OCI-LY7 (cell line): ENCODE data around the gene OR10G7.

ENCODE experiments used
- CTCF ChIP-seq: fragments of 200-600 bp; sonication (generic); conservative IDR thresholded peaks from 2 replicates; pipeline ENCODE4 v1.5.1; 2014; ENCODE audit warnings: mild to moderate bottlenecking, antibody characterized with exemption, low read length, moderate library complexity, mixed read lengths
- EZH2phosphoT487 ChIP-seq: fragments of 200-600 bp; sonication (generic); IDR thresholded peaks from 2 replicates; pipeline ENCODE4 v1.6.1; 2018; ENCODE audit warnings: low read depth, borderline replicate concordance, mild to moderate bottlenecking, mixed run types, antibody characterized with exemption, low read length, moderate library complexity, mixed read lengths

GRCh38 chr11:124075841-124076651 is 34.9 kb upstream of the OR10G7 start:
- TF ChIP-seq CTCF (no peak), EZH2phosphoT487 (no peak)
